Neutrophil (primary cell): ENCODE results near the gene PPM1A.

Source experiments
- H3K27ac ChIP-seq: fragments of 200-600 bp; sonication (generic); 2 replicates; pipeline ENCODE4 v1.5.1; 2016; ENCODE audit warnings: mild to moderate bottlenecking, moderate library complexity
- H3K27me3 ChIP-seq: fragments of 200-600 bp; sonication (generic); 2 replicates; pipeline ENCODE4 v1.6.0; 2016; ENCODE audit warnings: mild to moderate bottlenecking
- H3K36me3 ChIP-seq: fragments of 200-600 bp; sonication (generic); 2 replicates; pipeline ENCODE4 v1.5.1; 2017
- H3K4me1 ChIP-seq, 2 experiments: fragments of 200-600 bp in 1 of 2; sonication (generic) in 1 of 2; 1 replicate in 1 of 2; 2 replicates in 1 of 2; pipeline versions ENCODE4 v1.5.1 to v1.6.1; 2013 to 2016; ENCODE audit warnings: low read depth in 1 of 2, low read length in 1 of 2, mild to moderate bottlenecking in 1 of 2, moderate library complexity in 1 of 2; ENCODE audit not compliant: control insufficient read depth in 1 of 2, insufficient read depth in 1 of 2
- H3K4me3 ChIP-seq, 2 experiments: fragments of 200-600 bp in 1 of 2; sonication (generic) in 1 of 2; 1 replicate in 1 of 2; 2 replicates in 1 of 2; pipeline ENCODE4 v1.5.1; 2013 to 2016; ENCODE audit warnings: low read depth in 1 of 2, low read length in 1 of 2, mild to moderate bottlenecking in 1 of 2, moderate library complexity in 1 of 2
- H3K9me3 ChIP-seq: fragments of 200-600 bp; sonication (generic); 2 replicates; pipeline ENCODE4 v1.5.1; 2016
- TF ChIP-seq, protein P1 (sequence below): fragments of 200-600 bp; sonication (generic); IDR thresholded peaks from 2 replicates; pipeline ENCODE4 v1.5.1; 2016; ENCODE audit warnings: antibody characterized with exemption

The PPM1A gene

DNA sequence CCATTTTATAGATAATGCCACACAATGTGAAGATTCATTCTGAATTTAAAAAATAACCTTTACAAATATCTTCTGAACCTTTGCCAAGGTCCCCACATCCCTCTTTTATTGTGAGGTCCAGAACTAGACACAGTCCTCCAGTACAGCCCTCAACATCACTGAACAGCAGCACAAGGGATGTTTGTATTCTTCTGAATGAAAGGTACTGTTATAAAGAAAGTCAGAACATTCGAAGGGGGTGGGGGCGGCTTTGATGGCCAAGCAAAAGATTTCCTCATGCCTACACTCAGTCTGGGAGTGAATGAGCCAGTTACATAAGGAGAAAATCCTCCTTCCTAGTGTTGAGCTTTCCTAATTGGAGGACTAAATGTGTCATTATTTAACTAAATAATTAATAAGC, 77.3 kb downstream of the PPM1A start:
- Histone ChIP-seq H3K36me3 (no peaks in the 10 kb centered on the region), H3K4me1 (peaks cover 11 to 14% of the 10 kb centered on the region in 2 experiments), H3K4me3 (no peak overlapping the region), H3K9me3 (no peaks in the 10 kb centered on the region), H3K27ac (no peak overlapping the region), H3K27me3 (peaks cover 67% of the 10 kb centered on the region)
- TF ChIP-seq, protein P1, sequence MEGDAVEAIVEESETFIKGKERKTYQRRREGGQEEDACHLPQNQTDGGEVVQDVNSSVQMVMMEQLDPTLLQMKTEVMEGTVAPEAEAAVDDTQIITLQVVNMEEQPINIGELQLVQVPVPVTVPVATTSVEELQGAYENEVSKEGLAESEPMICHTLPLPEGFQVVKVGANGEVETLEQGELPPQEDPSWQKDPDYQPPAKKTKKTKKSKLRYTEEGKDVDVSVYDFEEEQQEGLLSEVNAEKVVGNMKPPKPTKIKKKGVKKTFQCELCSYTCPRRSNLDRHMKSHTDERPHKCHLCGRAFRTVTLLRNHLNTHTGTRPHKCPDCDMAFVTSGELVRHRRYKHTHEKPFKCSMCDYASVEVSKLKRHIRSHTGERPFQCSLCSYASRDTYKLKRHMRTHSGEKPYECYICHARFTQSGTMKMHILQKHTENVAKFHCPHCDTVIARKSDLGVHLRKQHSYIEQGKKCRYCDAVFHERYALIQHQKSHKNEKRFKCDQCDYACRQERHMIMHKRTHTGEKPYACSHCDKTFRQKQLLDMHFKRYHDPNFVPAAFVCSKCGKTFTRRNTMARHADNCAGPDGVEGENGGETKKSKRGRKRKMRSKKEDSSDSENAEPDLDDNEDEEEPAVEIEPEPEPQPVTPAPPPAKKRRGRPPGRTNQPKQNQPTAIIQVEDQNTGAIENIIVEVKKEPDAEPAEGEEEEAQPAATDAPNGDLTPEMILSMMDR, result no peak

DNA sequence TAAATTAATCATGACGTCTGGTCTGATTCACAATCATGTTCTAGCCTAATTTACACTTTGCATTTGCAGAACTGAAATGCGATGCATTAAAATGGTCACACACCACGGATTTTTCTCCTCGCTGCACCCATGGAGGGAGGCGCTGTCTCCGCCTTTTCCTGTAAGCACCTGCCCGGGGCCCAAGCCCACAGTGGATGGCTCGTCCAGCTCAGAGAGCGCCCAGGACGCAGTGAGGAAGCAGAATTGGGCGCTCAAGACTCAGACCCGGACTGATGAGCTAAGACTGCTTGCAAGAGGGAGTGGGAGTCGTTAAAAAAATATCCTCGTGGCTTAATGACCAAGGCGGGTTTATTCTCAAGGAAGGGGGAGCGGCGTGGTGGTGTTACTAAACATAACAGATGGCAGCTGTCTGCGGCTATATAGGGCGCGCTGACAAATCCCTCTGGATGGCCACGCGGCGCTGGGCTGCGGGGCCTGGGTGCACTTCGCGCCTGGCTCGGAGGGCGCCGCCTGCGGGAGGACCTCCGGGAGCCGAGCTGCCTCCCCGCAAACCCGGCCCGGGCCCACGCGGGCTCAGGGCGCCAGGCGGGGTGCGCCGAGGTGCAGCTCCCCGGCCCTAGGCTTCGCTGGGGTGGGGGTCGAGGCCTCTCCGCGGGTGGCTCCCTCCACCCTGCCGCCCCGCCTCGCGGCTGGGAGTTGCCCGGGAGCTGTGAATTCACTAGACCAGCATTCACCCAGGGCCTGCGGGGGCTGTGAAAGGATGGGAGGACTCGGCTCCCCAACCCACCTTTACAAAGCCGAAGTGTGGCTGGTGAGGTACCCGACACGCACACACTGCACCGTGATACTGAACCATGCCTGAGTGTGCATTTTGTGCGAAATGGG, 78.7 kb downstream of the PPM1A start:
- Histone ChIP-seq H3K27ac (no peak overlapping the region), H3K4me3 (no peak overlapping the region), H3K36me3 (no peaks in the 10 kb centered on the region), H3K4me1 (peaks cover 17% of the 10 kb centered on the region in 2 experiments), H3K27me3 (peaks cover 70% of the 10 kb centered on the region), H3K9me3 (no peaks in the 10 kb centered on the region)
- TF ChIP-seq, protein P1, result no peak

DNA sequence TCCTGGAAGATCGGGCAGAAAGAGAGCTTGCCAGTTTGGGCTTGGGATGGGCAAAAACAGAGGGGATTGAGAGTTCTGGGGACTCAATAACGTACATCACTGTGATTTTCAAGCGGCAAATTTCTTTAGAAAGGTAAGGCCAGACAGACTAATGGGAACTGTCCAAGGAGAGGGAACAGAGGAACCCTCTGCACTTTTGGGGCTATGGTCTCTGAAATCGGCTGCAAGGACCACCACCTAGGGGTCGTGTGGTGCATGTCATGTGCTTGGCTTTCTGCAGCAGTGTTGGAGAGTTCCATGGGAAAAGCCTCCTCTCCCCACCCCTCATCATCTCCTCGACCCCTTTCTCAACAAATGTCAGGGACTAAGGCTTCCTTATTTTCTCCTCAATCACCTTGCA, 79.6 kb downstream of the PPM1A start:
- no peaks in the 10 kb centered on the region for H3K9me3 ChIP-seq
- H3K4me3 ChIP-seq, result no peak overlapping the region
- H3K27me3 ChIP-seq, result peaks cover 79% of the 10 kb centered on the region
- no peaks in the 10 kb centered on the region for H3K36me3 ChIP-seq
- peaks cover 17% of the 10 kb centered on the region in 2 experiments for H3K4me1 ChIP-seq
- TF ChIP-seq, protein P1, result no peak
- H3K27ac ChIP-seq, result no peak overlapping the region

DNA sequence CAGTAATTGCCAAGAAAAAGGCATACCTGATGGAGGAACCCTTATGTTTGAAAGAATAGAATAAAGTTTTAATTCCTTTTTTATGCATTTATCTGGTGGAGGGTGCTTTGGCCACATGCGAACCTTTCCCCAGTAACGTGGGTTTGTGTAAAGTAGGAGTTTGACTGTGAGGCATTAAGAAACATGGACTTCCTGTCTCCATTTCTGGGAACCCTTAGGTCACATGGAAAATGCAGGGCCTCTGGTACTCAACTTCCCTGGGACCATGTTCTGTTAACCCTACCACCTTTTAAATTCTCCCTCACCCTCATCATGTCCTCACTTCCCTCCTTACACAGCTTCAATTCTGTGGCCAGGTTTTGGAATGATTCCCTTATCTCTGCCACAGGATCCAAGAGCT, 80.3 kb downstream of the PPM1A start:
- Histone ChIP-seq H3K27ac (no peak overlapping the region), H3K27me3 (peaks cover 86% of the 10 kb centered on the region), H3K9me3 (no peaks in the 10 kb centered on the region), H3K4me1 (peaks cover 17% of the 10 kb centered on the region in 2 experiments), H3K4me3 (no peak overlapping the region), H3K36me3 (no peaks in the 10 kb centered on the region)
- TF ChIP-seq, protein P1, result no peak

DNA sequence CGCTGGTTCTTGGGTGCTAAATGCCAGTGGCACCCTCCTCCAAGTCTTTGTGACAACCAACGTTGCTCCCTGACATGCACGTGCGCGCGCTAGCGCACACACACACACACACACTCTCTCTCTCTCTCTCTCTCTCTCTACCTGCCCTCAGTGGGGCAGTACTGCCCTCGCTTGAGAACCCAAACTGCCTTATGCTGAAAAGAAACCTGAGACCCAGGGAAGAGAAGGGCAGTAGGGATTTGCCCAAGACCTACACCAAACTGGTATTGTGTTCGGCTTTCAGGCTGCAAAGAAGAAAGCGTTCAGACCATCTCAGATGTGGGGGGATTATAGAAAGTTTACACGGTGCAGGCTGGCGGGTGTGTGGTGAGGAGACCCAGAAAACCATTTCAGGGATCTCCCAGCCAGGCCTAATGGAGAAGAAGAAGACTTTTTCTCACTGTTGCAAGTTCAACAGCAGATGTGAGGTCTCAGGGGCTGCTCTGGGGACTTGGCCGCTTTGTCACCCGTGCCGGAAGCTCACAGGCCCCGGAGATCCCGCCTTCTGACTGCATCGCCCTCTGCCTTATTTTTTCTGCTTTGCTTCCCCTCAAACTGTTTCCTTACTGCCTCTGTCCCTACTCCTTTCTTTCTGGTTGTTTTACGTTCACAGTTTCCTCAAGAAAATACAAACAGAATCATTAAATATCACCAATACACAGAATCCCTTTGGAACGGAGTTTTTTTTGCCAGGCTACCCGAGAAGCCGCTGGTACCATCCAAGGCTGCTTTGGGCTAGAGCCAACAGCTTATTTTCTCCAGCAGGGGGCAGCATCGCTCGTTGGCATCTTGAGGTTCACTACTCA, 82.4 kb downstream of the PPM1A start:
- Histone ChIP-seq H3K27ac (no peak overlapping the region), H3K36me3 (no peaks in the 10 kb centered on the region), H3K27me3 (peaks cover 82% of the 10 kb centered on the region), H3K4me3 (peak overlapping the region; percentile 51 to 56), H3K9me3 (no peaks in the 10 kb centered on the region), H3K4me1 (peaks cover 17% of the 10 kb centered on the region in 2 experiments)
- TF ChIP-seq, protein P1, result peak; percentile 74
